ENCODE measurements around the gene CSF3. TPM values are rescaled to one million over a fixed set of nuclear protein-coding genes. Genes with fewer than 3 reads are reported as not detected.

Gene CSF3
- total RNA-seq, 1 experiment from 2014 or later = not detected

GRCh38 chr17:40015998-40016985, 1.1 kb downstream of the CSF3 start:
- H3K4ac ChIP-seq (ENCODE audit: low read depth, low read length) = no peak overlapping the region
- no peaks in the 10 kb centered on the region for H3K9me3 ChIP-seq (ENCODE audit: control insufficient read depth, low read depth, low read length)
- H3K14ac ChIP-seq (ENCODE audit: insufficient read depth, low read length) = no peak overlapping the region
- no peak overlapping the region for H3T11ph ChIP-seq (ENCODE audit: low read length)
- H2AK5ac ChIP-seq (ENCODE audit: insufficient read length, low read length) = no peak overlapping the region
- H3K23me2 ChIP-seq (ENCODE audit: insufficient read length, low read depth, low read length, poor library complexity, severe bottlenecking) = no peaks in the 10 kb centered on the region
- H3K79me2 ChIP-seq (ENCODE audit: insufficient read depth, low read length) = no peaks in the 10 kb centered on the region
- no peak overlapping the region for H3K18ac ChIP-seq (ENCODE audit: insufficient read length, low read depth, low read length)
- TF ChIP-seq, protein P1, sequence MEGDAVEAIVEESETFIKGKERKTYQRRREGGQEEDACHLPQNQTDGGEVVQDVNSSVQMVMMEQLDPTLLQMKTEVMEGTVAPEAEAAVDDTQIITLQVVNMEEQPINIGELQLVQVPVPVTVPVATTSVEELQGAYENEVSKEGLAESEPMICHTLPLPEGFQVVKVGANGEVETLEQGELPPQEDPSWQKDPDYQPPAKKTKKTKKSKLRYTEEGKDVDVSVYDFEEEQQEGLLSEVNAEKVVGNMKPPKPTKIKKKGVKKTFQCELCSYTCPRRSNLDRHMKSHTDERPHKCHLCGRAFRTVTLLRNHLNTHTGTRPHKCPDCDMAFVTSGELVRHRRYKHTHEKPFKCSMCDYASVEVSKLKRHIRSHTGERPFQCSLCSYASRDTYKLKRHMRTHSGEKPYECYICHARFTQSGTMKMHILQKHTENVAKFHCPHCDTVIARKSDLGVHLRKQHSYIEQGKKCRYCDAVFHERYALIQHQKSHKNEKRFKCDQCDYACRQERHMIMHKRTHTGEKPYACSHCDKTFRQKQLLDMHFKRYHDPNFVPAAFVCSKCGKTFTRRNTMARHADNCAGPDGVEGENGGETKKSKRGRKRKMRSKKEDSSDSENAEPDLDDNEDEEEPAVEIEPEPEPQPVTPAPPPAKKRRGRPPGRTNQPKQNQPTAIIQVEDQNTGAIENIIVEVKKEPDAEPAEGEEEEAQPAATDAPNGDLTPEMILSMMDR (conservative IDR thresholded peaks at IDR 0.05) = no peak
- H4K20me1 ChIP-seq (ENCODE audit: control insufficient read depth, insufficient read depth, insufficient read length) = no peaks in the 10 kb centered on the region
- no peak overlapping the region for H3K9ac ChIP-seq (ENCODE audit: extremely low read depth, insufficient read length, low read length)
- H3K79me1 ChIP-seq (ENCODE audit: insufficient read depth, low read depth, low read length, poor library complexity, severe bottlenecking) = no peaks in the 10 kb centered on the region
- 0 out of 5 replicates have a peak overlapping the region, but pooled peaks of 1 of the 2 experiments have one; percentile 5 for H3K4me3 Mint-ChIP-seq
- H3K9me3 Mint-ChIP-seq = peaks cover 0 to 6% of the 10 kb centered on the region in 2 experiments; a peak in 2 of 5 replicates
- H2AFZ ChIP-seq (ENCODE audit: low read length) = no peak overlapping the region
- H2BK120ac ChIP-seq (ENCODE audit: low read depth, low read length, poor library complexity, severe bottlenecking) = no peak overlapping the region
- H3K27ac ChIP-seq (ENCODE audit: insufficient read length, low read depth, low read length) = no peak overlapping the region
- peaks cover 4% of the 10 kb centered on the region; the same call in 1 of the 2 replicates for H3K4me1 ChIP-seq (ENCODE audit: insufficient read depth, low read length)
- peak overlapping the region in 2 of 3 experiments; percentile 34 to 73; a peak in 2 of 7 replicates for H3K27ac Mint-ChIP-seq
- H3K56ac ChIP-seq (ENCODE audit: insufficient read length, low read depth, low read length) = no peak overlapping the region
- no peak overlapping the region for H2BK20ac ChIP-seq (ENCODE audit: low read depth, low read length, poor library complexity, severe bottlenecking)
- H2BK15ac ChIP-seq (ENCODE audit: low read depth, low read length) = no peak overlapping the region
- no peak for DNase-seq
- H3K27me3 ChIP-seq (ENCODE audit: insufficient read depth, low read length) = no peaks in the 10 kb centered on the region
- H4K8ac ChIP-seq (replicated peaks; ENCODE audit: insufficient read length, low read depth, low read length) = no peak overlapping the region
- H3K4me2 ChIP-seq (ENCODE audit: insufficient read depth, insufficient read length, low read length) = no peak overlapping the region
- H2BK12ac ChIP-seq (ENCODE audit: insufficient read length, low read depth, low read length) = no peak overlapping the region
- no CpG with 5 or more reads among the region's 26 CpGs for WGBS (ENCODE audit: extremely low coverage, insufficient read length, low lambda C conversion rate)
- no peak overlapping the region for H3K23ac ChIP-seq (ENCODE audit: insufficient read length, low read depth, low read length)
- peaks cover 3% of the 10 kb centered on the region; the same call in 1 of the 2 replicates for H3K27me3 Mint-ChIP-seq (ENCODE audit: low read depth)
- peaks cover 26 to 52% of the 10 kb centered on the region in 2 experiments for H3K4me1 Mint-ChIP-seq
- no peak overlapping the region for H4K91ac ChIP-seq (ENCODE audit: insufficient read length, low read depth, low read length)
- H4K5ac ChIP-seq (ENCODE audit: insufficient read length, low read depth, low read length) = no peak overlapping the region
- H3K36me3 Mint-ChIP-seq (ENCODE audit: insufficient read depth in 1 of 3, low read depth in 3 of 3) = peaks cover 10 to 19% (median 19%) of the 10 kb centered on the region in 3 experiments; a peak in 6 of 7 replicates
- no peak overlapping the region for H2BK5ac ChIP-seq (ENCODE audit: insufficient read length, low read length)

Data from H9 (cell line).